ENCODE data around the gene ZNF599. TPM values are rescaled to one million over a fixed set of nuclear protein-coding genes. Genes with fewer than 3 reads are reported as not detected.

Gene ZNF599
- total RNA-seq, 1 donor from 2014 or later = 5.7 TPM

GRCh38 chr19:34759218-34759917 is 13.6 kb downstream of the ZNF599 start:
- no peaks in the 10 kb centered on the region for H3K79me2 ChIP-seq (ENCODE audit: insufficient read depth, low read length)
- no peak overlapping the region for H3K27ac ChIP-seq (ENCODE audit: low read depth, low read length)
- H3K27ac Mint-ChIP-seq (ENCODE audit: unreplicated experiment) = no peak overlapping the region
- no peak overlapping the region for H3K4me3 Mint-ChIP-seq (ENCODE audit: unreplicated experiment)
- no peaks in the 10 kb centered on the region for H3K27me3 ChIP-seq (ENCODE audit: insufficient read depth, low read length)
- H3K4me3 ChIP-seq (ENCODE audit: insufficient read depth, low read depth, low read length) = no peak overlapping the region
- no peaks in the 10 kb centered on the region for H4K20me1 ChIP-seq (ENCODE audit: insufficient read depth, low read length)
- H3K4me1 ChIP-seq (ENCODE audit: insufficient read depth, low read length) = no peaks in the 10 kb centered on the region
- no peaks in the 10 kb centered on the region for H3K27me3 Mint-ChIP-seq (ENCODE audit: low read depth, unreplicated experiment)
- TF ChIP-seq EZH2 (IDR thresholded peaks at IDR 0.05; ENCODE audit: insufficient read depth, low read length) = no peak
- TF ChIP-seq, protein P1, sequence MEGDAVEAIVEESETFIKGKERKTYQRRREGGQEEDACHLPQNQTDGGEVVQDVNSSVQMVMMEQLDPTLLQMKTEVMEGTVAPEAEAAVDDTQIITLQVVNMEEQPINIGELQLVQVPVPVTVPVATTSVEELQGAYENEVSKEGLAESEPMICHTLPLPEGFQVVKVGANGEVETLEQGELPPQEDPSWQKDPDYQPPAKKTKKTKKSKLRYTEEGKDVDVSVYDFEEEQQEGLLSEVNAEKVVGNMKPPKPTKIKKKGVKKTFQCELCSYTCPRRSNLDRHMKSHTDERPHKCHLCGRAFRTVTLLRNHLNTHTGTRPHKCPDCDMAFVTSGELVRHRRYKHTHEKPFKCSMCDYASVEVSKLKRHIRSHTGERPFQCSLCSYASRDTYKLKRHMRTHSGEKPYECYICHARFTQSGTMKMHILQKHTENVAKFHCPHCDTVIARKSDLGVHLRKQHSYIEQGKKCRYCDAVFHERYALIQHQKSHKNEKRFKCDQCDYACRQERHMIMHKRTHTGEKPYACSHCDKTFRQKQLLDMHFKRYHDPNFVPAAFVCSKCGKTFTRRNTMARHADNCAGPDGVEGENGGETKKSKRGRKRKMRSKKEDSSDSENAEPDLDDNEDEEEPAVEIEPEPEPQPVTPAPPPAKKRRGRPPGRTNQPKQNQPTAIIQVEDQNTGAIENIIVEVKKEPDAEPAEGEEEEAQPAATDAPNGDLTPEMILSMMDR (IDR thresholded peaks at IDR 0.05; ENCODE audit: insufficient read depth, low read depth, low read length) = no peak
- H3K4me2 ChIP-seq (ENCODE audit: low read length) = no peak overlapping the region
- peaks cover 3% of the 10 kb centered on the region for H3K36me3 ChIP-seq (ENCODE audit: insufficient read depth, low read length)
- no peaks in the 10 kb centered on the region for H3K4me1 Mint-ChIP-seq (ENCODE audit: low read depth, unreplicated experiment)
- peaks cover 78% of the 10 kb centered on the region for H3K9me3 Mint-ChIP-seq (ENCODE audit: unreplicated experiment)
- DNase-seq (ENCODE audit: low read depth) (no peak), FAIRE-seq (no peak)
- H3K9ac ChIP-seq (ENCODE audit: low read length) = no peak overlapping the region
- no peak overlapping the region for H2AFZ ChIP-seq (ENCODE audit: low read depth, low read length)
- H3K9me3 ChIP-seq (ENCODE audit: insufficient read depth, low read depth, low read length) = peaks cover 64% of the 10 kb centered on the region
- H3K36me3 Mint-ChIP-seq (ENCODE audit: low read depth, unreplicated experiment) = peaks cover 52% of the 10 kb centered on the region

- no peak overlapping the region for H3K9ac ChIP-seq (ENCODE audit: low read length)
- no peaks in the 10 kb centered on the region for H3K4me1 ChIP-seq (ENCODE audit: insufficient read depth, low read length)
- peaks cover 41% of the 10 kb centered on the region for H3K36me3 Mint-ChIP-seq (ENCODE audit: low read depth, unreplicated experiment)
- no peak overlapping the region for H3K4me3 Mint-ChIP-seq (ENCODE audit: unreplicated experiment)
- peaks cover 76% of the 10 kb centered on the region for H3K9me3 Mint-ChIP-seq (ENCODE audit: unreplicated experiment)
- H3K9me3 ChIP-seq (ENCODE audit: insufficient read depth, low read depth, low read length) = peaks cover 70% of the 10 kb centered on the region
- H3K79me2 ChIP-seq (ENCODE audit: insufficient read depth, low read length) = no peaks in the 10 kb centered on the region
- H3K36me3 ChIP-seq (ENCODE audit: insufficient read depth, low read length) = peaks cover 3% of the 10 kb centered on the region
- no peak for TF ChIP-seq EZH2 (IDR thresholded peaks at IDR 0.05; ENCODE audit: insufficient read depth, low read length)
- TF ChIP-seq, protein P1 (IDR thresholded peaks at IDR 0.05; ENCODE audit: insufficient read depth, low read depth, low read length) = no peak
- no peak overlapping the region for H3K4me2 ChIP-seq (ENCODE audit: low read length)
- H3K27ac Mint-ChIP-seq (ENCODE audit: unreplicated experiment) = no peak overlapping the region
- FAIRE-seq (no peak), DNase-seq (ENCODE audit: low read depth) (no peak)
- H4K20me1 ChIP-seq (ENCODE audit: insufficient read depth, low read length) = no peaks in the 10 kb centered on the region
- no peaks in the 10 kb centered on the region for H3K27me3 ChIP-seq (ENCODE audit: insufficient read depth, low read length)
- H2AFZ ChIP-seq (ENCODE audit: low read depth, low read length) = no peak overlapping the region
- no peaks in the 10 kb centered on the region for H3K4me1 Mint-ChIP-seq (ENCODE audit: low read depth, unreplicated experiment)
- no peak overlapping the region for H3K27ac ChIP-seq (ENCODE audit: low read depth, low read length)
- H3K4me3 ChIP-seq (ENCODE audit: insufficient read depth, low read depth, low read length) = no peak overlapping the region
- H3K27me3 Mint-ChIP-seq (ENCODE audit: low read depth, unreplicated experiment) = no peaks in the 10 kb centered on the region
These were observed 15.6 kb downstream of the ZNF599 start for GRCh38 chr19:34757441-34757840.

Data from astrocyte (in vitro differentiated cells and primary cell).